ENCODE data around the gene DNM3.
A peak's percentile ranks its signal among the peaks of the same experiment; 100 is the strongest.

Gene DNM3

GRCh38 chr1:172132836-172133235 is 291.5 kb downstream of the DNM3 start:
- no peak for DNase-seq (ENCODE audit: low spot score)
- TF ChIP-seq CTCF (IDR thresholded peaks at IDR 0.05; ENCODE audit: extremely low read depth, insufficient read depth, missing control alignments) = no peak
- in situ Hi-C loops (cut with MboI; ENCODE audit: low pct_unique_long_range_greater_than_20kb, low sequenced_read_pairs, unreplicated experiment) = no loop called here

GRCh38 chr1:172134087-172134731 is 292.9 kb downstream of the DNM3 start:
- TF ChIP-seq CTCF (IDR thresholded peaks at IDR 0.05; ENCODE audit: extremely low read depth, insufficient read depth, missing control alignments) = no peak
- DNase-seq (ENCODE audit: low spot score) = no peak
- in situ Hi-C loops (cut with MboI; ENCODE audit: low pct_unique_long_range_greater_than_20kb, low sequenced_read_pairs, unreplicated experiment) = no loop called here

- in situ Hi-C loops (cut with MboI; ENCODE audit: low pct_unique_long_range_greater_than_20kb, low sequenced_read_pairs, unreplicated experiment) = no loop called here
- DNase-seq (ENCODE audit: low spot score) = no peak
- peak; percentile 76 for TF ChIP-seq CTCF (IDR thresholded peaks at IDR 0.05; ENCODE audit: extremely low read depth, insufficient read depth, missing control alignments)
Measured at GRCh38 chr1:172135076-172135672, 293.9 kb downstream of the DNM3 start.

- TF ChIP-seq CTCF (IDR thresholded peaks at IDR 0.05; ENCODE audit: extremely low read depth, insufficient read depth, missing control alignments) = no peak
- DNase-seq (ENCODE audit: low spot score) = no peak
- in situ Hi-C loops (cut with MboI; ENCODE audit: low pct_unique_long_range_greater_than_20kb, low sequenced_read_pairs, unreplicated experiment) = no loop called here
Measured at GRCh38 chr1:172135978-172136610, 294.8 kb downstream of the DNM3 start.

GRCh38 chr1:172136925-172137324 is 295.6 kb downstream of the DNM3 start:
- TF ChIP-seq CTCF (IDR thresholded peaks at IDR 0.05; ENCODE audit: extremely low read depth, insufficient read depth, missing control alignments) = no peak
- in situ Hi-C loops (cut with MboI; ENCODE audit: low pct_unique_long_range_greater_than_20kb, low sequenced_read_pairs, unreplicated experiment) = no loop called here
- DNase-seq (ENCODE audit: low spot score) = no peak

- in situ Hi-C loops (cut with MboI; ENCODE audit: low pct_unique_long_range_greater_than_20kb, low sequenced_read_pairs, unreplicated experiment) = no loop called here
- no peak for DNase-seq (ENCODE audit: low spot score)
- TF ChIP-seq CTCF (IDR thresholded peaks at IDR 0.05; ENCODE audit: extremely low read depth, insufficient read depth, missing control alignments) = no peak
Measured at GRCh38 chr1:172137703-172138454, 296.6 kb downstream of the DNM3 start.

Measured in GM13977 (cell line).